Measurements from ENCODE around the gene CDCA4. TPM values are rescaled to one million over a fixed set of nuclear protein-coding genes. Genes with fewer than 3 reads are reported as not detected.

CDCA4 gene
- total RNA-seq, 4 donors from 2014 or later: 5.8 to 7.8 (median 6.2) TPM

DNA sequence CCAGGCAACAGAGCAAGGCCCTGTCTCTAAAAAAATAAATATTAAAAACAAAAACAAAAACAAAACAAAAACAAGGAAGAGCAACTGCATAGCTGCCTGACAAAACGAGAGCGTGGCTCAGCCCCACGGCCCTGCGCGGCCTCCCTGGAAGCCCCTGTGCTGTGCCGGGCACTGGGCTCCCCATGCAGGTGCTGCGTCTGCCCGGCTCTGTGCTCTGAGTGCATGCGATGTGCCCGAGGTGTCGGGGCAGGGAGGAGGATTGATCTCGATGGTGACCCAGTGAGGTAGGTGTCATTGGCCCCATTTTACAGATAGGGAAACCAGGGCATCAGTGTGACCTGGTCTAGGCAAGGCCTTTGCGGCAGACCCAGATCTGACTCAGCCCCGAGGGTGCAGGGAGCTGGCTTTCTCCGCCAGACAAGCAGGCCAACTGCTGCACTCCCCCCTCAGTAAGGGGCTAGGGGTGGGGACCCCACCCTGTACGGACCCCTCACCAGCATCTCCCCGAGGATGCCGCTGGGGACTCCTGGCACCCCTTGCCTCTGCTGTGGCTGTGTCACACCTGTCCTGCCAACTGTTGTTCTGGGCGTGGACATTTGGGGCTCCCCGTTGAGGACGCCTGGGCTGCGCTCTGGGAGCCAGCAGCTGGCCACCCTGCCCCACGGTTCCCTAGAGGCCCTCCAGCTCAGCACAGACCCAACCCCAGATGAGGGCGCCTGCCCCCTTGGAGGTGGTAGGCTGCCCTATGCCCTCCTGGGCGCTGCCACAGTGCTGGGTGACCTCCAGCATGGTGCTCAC lies 29.1 kb upstream of the CDCA4 start:
- no peak for ATAC-seq
- Histone ChIP-seq H3K36me3 (no peaks in the 10 kb centered on the region), H3K4me1 (peaks cover 0 to 11% (median 0%) of the 10 kb centered on the region in 3 donors), H3K4me3 (no peak overlapping the region), H3K27me3 (peaks cover 11% of the 10 kb centered on the region), H3K27ac (no peak overlapping the region), H3K9me3 (no peaks in the 10 kb centered on the region)
- WGBS, 2 donors (ENCODE audit: low coverage in 1 of 2): 85% methylated on average over 11 of the region's 25 CpGs; no CpG with 5 or more reads in 1 of the 2 donors
- TF ChIP-seq EP300 (IDR thresholded peaks at IDR 0.05) (no peak), POLR2AphosphoS5 (IDR thresholded peaks at IDR 0.05) (no peak), CTCF (IDR thresholded peaks at IDR 0.05) (no peak), POLR2A (IDR thresholded peaks at IDR 0.05) (no peak)

- no peak for ATAC-seq
- WGBS, 2 donors (ENCODE audit: low coverage in 1 of 2): 79 to 80% methylated on average over 1 to 10 of the region's 24 CpGs
These were observed 26.6 kb upstream of the CDCA4 start for GRCh38 chr14:105047283-105048016.

GRCh38 chr14:105046891-105047282 lies 26.0 kb upstream of the CDCA4 start:
- peaks cover 0 to 11% (median 0%) of the 10 kb centered on the region in 3 donors for H3K4me1 ChIP-seq
- TF ChIP-seq CTCF (IDR thresholded peaks at IDR 0.05): no peak
- TF ChIP-seq POLR2A (IDR thresholded peaks at IDR 0.05): no peak
- TF ChIP-seq EP300 (IDR thresholded peaks at IDR 0.05): no peak
- no peak for TF ChIP-seq POLR2AphosphoS5 (IDR thresholded peaks at IDR 0.05)
- no peak overlapping the region for H3K4me3 ChIP-seq
- no CpG with 5 or more reads among the region's 9 CpGs for WGBS, 2 donors (ENCODE audit: low coverage in 1 of 2)
- H3K27ac ChIP-seq: no peak overlapping the region
- no peaks in the 10 kb centered on the region for H3K9me3 ChIP-seq
- H3K36me3 ChIP-seq: no peaks in the 10 kb centered on the region
- no peak for ATAC-seq
- peaks cover 11% of the 10 kb centered on the region for H3K27me3 ChIP-seq

More at GRCh38 chr14:105047283-105048016, 26.6 kb upstream of the CDCA4 start:
- Histone ChIP-seq H3K9me3 (no peaks in the 10 kb centered on the region), H3K36me3 (no peaks in the 10 kb centered on the region), H3K27ac (no peak overlapping the region), H3K27me3 (peaks cover 11% of the 10 kb centered on the region), H3K4me1 (peaks cover 0 to 11% (median 0%) of the 10 kb centered on the region in 3 donors), H3K4me3 (no peak overlapping the region)
- TF ChIP-seq CTCF (IDR thresholded peaks at IDR 0.05): no peak
- no peak for TF ChIP-seq POLR2A (IDR thresholded peaks at IDR 0.05)
- no peak for TF ChIP-seq POLR2AphosphoS5 (IDR thresholded peaks at IDR 0.05)
- TF ChIP-seq EP300 (IDR thresholded peaks at IDR 0.05): no peak

GRCh38 chr14:105045710-105046326 lies 24.9 kb upstream of the CDCA4 start:
- Histone ChIP-seq H3K27ac (no peak overlapping the region), H3K4me3 (no peak overlapping the region), H3K27me3 (peaks cover 11% of the 10 kb centered on the region), H3K9me3 (no peaks in the 10 kb centered on the region), H3K36me3 (no peaks in the 10 kb centered on the region), H3K4me1 (peaks cover 0 to 11% (median 0%) of the 10 kb centered on the region in 3 donors)
- TF ChIP-seq EP300 (IDR thresholded peaks at IDR 0.05) (no peak), POLR2AphosphoS5 (IDR thresholded peaks at IDR 0.05) (peak; percentile 22), POLR2A (IDR thresholded peaks at IDR 0.05) (no peak), CTCF (IDR thresholded peaks at IDR 0.05) (peak in 3 of 4 experiments; percentile 100)
- ATAC-seq: peak; percentile 91
- WGBS, 2 donors (ENCODE audit: low coverage in 1 of 2): 13 to 48% methylated on average over 5 to 9 of the region's 42 CpGs
